ENCODE measurements around the gene RTP3.

Gene RTP3

DNA sequence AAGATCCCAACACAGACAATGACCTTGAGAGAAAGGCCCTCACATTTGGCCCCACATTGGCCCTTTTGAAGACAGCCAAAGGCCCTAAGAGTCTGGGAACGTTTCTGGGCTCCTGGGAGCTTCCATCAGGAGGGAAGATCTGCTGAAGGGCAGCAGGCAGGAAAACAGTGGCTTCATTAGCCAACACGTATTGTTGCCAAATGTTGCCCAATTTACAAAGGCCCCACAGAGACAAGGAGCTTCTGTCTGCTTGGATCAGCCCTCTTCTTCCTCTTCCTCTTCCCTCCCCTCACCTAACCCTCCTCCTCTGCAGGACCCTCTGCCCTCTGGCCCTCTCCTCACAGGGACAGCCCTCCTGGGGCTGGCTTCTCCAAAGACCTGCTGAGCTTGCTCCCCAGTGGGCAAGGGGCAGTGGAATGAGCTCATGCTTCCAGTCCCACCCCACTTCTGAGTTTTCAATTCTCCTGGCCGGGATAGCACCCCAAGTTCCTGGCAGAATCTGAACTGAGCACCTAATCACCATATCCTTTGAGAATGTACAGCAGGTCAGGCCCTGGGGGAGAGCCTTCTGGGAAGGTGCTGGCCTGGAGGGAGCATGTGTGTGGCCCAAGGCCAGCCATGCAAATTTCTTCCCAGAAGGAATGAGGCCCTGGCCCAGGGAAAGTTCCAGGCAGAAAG is 28.0 kb upstream of the RTP3 start:
- DNase-seq = no peak

DNA sequence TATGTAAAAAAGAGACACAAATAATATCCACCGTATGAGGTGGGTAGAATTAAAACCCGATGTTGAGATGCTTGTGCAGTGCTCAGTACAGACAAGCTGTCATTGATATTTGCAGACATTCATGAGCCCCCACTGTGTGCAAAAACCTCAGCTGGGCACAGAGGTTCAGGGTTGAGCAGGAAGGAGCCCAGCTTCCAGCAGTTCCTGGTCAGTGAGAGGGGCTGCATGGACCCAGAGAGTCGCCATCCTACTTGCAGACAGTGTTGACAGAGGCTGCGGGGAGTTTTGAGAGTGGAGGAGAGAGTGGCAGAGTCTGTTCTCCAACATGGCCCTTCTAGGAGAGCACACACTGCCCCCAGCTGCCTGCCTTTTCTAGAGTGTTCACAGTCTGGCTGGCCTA is 26.9 kb upstream of the RTP3 start:
- DNase-seq = no peak

DNA sequence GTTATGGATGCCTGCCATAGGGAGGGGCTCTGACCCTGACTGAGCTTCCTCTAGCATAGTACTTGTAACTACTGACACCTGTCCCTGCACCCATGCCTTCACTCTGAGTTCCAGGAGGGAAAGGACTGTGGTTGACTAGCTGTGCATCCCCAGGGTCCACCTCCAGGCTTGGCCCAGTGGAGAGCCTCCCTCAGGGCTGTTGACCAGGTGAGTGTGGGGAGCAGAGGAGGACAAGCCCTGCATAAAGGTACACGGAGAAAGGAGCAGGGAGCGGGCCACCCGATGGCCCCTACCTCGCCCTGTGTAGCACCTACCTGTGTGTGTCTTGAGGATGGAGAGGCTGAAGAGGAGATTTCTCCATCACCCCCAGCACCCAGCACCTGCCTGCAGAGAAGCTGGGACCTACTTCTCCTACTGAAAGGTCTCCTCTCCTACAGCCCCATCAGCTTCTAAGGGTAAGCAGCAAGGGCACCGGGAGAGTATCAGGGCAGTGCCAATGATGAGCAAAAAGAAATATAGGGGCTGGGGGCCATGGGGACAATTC is 26.3 kb upstream of the RTP3 start:
- DNase-seq = no peak

GRCh38 chr3:46472736-46473135 is 25.0 kb upstream of the RTP3 start:
- no peak for DNase-seq

DNA sequence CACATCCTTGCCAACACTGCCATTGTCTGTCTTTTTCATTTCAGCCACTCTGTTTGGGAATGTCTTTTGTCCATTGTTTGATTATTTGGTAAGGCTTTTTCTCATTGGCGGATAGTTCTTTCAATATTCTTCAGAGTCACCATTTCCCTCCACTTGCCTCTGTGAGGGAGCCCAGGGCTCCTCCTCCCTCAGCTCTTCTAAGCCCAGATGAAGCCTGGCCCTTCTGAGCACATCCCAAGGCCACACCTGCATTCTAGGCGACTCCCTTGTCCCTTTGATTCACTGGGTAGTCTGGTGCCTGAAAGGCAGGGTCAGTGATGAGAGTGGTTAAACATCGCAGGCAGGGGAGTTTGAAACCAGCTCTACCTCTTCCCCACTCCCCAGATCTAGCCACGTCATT is 20.6 kb upstream of the RTP3 start:
- DNase-seq = no peak

- no peak for DNase-seq
These were observed 20.0 kb upstream of the RTP3 start for GRCh38 chr3:46477756-46478155.

GRCh38 chr3:46478341-46478740 is 19.4 kb upstream of the RTP3 start:
- DNase-seq = no peak

DNA sequence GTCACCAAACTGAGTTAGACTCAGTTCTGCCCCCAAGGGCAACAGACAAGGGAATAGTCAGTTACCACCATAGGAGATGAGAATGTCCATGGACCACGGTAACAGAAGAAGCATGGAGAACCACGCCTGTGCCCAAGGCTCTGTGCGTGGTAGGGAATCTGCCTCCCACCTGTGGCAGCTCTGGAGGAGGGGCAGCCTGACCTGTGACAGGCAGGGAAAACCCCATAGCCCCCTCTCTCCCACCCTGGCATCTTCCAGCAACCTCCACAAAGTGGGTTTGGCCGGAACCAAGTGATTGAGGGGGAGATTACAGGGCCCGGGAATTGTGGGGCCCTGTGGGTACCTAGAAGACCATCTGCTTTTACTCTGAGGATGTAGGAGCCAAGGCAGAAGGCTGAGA is 18.8 kb upstream of the RTP3 start:
- DNase-seq = no peak

DNA sequence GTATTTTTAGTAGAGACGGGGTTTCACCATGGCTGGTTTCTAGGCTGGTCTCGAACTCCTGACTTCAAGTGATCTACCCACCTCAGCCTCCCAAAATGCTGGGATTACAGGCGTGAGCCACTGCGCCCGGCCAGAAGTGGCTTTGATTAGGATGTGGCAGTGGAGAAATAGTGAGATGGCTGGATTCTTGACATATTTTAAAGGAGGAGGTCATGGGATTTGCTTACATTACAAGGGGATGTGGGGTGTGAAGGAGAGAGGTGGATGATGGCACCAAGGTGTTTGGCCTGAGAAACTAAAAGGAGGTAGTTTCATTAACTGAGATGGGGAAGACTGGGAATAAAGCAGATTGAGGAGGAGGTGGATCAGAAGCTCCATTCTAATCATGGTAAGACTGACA is 18.1 kb upstream of the RTP3 start:
- DNase-seq = no peak

- no peak for DNase-seq
These were observed 17.1 kb upstream of the RTP3 start for GRCh38 chr3:46480491-46481195.

GRCh38 chr3:46481636-46482035 is 16.1 kb upstream of the RTP3 start:
- no peak for DNase-seq

DNA sequence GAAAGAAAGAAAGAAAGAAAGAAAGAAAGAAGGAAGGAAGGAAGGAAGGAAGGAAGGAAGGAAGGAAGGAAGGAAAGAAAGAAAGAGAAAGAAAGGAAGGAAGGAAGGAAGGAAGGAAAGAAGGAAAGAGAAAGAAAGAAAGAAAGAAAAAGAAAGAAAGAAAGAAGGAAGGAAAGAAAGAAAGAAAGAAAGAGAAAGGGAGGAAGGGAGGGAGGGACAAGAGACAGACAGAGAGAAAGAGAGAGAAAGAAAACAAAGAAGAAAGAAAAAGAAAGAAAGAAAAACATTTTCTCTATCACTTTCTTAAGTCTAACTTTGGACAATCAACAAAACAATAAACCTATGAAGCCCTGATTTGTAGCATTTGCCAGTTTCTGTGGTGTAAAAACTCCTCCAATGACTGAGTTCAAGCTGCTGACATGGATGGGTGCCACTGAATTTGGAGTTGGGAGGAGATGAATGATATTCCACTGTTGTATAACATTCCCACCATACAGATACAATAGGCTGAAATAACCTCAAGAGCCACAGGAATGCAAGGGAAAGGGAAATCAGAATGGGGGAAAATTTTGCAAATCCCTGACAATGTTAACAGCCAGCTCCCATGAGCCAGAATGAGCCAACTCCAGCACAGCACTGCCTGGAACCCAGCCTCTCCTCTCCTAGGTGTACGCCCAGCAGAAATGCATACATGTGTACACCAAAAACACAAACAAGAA is 15.0 kb upstream of the RTP3 start:
- no peak for DNase-seq

- no peak for DNase-seq
These were observed 14.0 kb upstream of the RTP3 start for GRCh38 chr3:46483825-46484224.

DNA sequence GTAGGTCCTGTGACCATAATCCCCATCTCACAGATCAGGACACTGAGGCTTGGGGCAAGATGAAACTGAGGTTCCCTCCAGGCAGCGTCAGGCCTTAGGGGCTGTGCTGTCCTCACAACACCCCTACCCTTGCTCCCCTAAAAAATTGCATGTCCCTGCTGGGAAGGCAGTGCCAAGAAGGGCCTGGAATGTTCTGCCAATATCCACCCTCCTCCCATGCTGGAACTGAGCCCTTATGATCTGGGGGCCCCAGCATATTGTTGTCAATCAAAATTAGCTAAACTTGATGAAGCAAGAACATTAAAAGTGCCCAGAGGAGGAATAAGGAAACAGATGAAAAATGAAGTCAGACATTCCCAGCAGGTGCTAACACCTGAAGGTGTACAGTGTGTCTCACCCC is 13.4 kb upstream of the RTP3 start:
- DNase-seq = no peak

- DNase-seq = peak; percentile 9 to 89 (median 79)
These were observed 12.6 kb upstream of the RTP3 start for GRCh38 chr3:46484911-46485778.

GRCh38 chr3:46485779-46486175 is 12.0 kb upstream of the RTP3 start:
- DNase-seq = no peak

DNA sequence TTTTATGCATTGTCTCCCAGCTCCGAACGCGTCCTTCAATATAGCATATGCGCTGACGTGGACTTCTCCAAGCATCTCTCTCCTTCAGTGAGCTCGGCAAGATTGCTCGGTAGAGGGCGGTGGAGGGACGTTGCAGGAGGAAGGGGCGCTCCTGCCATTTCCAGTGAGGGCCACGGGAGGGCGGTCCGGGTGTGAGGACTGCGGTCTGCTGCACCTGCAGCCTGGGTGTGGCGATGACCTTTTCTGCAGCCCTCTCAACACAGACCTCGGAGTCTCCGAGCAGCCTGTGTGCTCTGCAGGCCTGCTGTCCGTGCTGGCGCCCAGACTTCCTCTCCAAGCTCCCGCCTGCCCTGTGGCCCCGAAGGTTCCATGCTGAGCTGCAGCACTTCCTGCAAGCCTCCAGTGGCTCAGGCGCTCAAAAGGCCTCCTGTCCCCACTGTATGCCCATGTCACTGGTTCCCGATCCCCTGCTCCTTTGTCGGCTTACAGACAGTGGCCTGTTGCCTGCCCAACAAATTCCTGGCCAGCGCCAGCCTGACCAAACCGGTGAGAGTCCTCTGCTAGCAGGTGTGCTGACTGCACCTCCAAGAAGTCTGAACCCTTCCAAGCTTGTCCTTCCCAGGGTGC is 8.9 kb upstream of the RTP3 start:
- peak; percentile 77 to 90 (median 82) for DNase-seq

DNA sequence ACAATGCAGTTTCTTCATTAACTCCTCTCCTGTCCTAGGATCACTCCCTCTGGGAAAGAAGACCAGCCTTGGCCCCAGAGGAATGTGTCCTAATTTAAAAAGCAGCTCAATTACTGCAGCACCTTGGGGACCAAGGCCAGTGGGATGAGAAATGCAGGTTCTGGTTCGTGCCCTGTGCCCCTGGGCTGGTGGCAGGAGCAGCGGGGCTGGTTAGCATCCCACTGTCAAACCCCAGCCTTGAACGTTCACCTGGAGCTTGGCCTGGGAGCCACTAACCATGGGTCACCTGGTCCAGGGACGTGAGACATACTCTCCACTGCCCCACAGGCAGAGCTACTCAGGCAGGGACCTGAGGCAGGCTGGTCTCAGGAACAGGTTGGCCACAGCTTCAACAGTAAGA is 8.4 kb upstream of the RTP3 start:
- no peak for DNase-seq

DNA sequence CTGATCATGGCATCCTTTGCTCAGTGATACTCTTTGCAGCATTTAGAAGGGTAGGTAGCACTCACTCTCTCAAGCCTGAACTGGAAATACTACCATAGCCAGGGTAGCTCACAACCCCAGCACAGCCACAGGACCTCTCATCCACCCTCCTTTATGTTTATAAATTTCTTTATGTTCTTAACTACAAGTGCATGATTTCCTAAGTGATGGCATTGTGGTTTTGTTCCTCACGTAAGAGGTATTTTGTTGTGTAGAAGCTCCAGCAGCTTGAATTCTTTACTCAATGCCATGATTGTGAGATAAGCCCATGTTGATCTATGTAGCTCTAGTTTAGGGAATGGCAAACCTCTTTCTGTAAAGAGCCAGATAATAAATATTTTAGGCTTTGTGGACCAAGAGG is 7.9 kb upstream of the RTP3 start:
- no peak for DNase-seq

DNA sequence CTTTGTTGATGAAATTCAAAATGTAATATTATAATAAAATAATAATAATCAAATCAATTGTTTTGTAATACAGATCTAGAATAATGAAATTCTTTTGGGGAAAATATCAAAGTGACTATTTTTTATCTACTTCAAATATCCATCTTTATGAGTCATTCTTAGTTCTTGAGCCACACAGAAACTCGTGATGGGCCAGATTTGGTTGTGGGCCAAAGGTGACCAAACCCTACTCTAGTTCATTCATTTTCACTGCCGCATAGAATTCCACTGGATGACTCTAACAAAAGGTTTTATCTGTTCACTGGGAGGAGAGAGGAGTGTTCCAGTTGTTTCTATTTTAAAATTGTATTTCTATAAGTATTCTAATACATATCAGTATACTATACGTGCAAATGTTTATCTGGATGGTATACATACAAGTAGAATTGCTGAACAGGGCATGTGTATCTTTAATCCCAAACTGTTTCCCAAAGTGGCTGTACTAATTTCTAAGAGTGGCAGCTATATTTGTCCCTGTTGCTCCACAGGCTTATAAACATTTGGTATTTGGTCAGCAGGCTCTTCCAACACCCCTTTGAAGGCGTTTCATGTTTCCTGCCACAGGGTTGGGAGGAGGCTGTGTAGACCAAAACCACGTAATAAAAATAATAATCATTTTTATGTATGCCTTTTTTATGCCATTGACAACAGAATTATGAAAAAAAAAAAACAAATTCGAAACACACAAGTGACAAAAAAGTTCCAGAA is 7.3 kb upstream of the RTP3 start:
- DNase-seq = no peak
